Progenitor cell of endocrine pancreas (in vitro differentiated cells): ENCODE results near the gene SH3BP5L. TPM values are rescaled to one million over a fixed set of nuclear protein-coding genes. Genes with fewer than 3 reads are reported as not detected.

Source experiments
- DNase-seq: peaks from one replicate; pipeline ENCODE4 v3.0.0; 2021; ENCODE audit warnings: low spot score; ENCODE audit not compliant: unreplicated experiment
- H3K27ac Mint-ChIP-seq: 2 replicates; pipeline ENCODE4 v1.8.0; 2021; ENCODE audit warnings: mild to moderate bottlenecking, moderate library complexity, mixed read lengths
- H3K27me3 Mint-ChIP-seq: 2 replicates; pipeline ENCODE4 v1.8.0; 2021; ENCODE audit warnings: mixed read lengths
- H3K36me3 Mint-ChIP-seq: 2 replicates; pipeline ENCODE4 v1.8.0; 2022; ENCODE audit warnings: mixed read lengths; ENCODE audit not compliant: insufficient read depth
- H3K4me1 Mint-ChIP-seq: 2 replicates; pipeline ENCODE4 v1.8.0; 2021; ENCODE audit warnings: low read depth, mixed read lengths
- H3K4me3 Mint-ChIP-seq: 2 replicates; pipeline ENCODE4 v1.8.0; 2021; ENCODE audit warnings: low read depth, mild to moderate bottlenecking, moderate library complexity, mixed read lengths
- H3K9me3 Mint-ChIP-seq: 2 replicates; pipeline ENCODE4 v1.8.0; 2021; ENCODE audit warnings: low read depth, mixed read lengths
- total RNA-seq: library from RNA; stranded (reverse); gene quantifications from 2 replicates; pipeline ENCODE4 v1.2.1, GENCODE V29; 2021
- TF ChIP-seq, protein P1 (sequence below): fragments of 200-600 bp; sonication (generic); IDR thresholded peaks from one replicate; pipeline ENCODE4 v1.5.0; 2021; ENCODE audit warnings: antibody characterized with exemption, mild to moderate bottlenecking; ENCODE audit not compliant: unreplicated experiment

Gene SH3BP5L
- total RNA-seq, 1 donor from 2014 or later = 32.5 TPM

DNA sequence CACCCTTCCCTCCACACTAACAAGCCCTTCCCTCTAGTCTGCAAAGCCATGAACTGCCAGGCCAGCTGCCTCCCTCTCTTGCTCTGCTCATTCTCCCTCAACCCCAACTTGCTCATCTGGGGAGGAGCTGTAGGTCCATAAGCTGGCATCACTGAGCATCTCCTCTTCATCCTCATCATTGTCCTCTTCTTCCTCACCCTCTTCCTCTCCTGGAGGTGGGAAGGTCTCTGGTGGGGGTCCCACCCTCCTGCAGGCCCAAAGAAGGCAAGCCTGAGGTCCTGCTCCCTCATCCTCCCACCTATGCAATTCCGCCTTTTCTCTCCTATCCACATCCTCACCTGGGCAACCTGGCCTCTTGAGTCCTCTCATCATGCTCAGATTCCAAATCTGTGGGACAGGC is 30.5 kb upstream of the SH3BP5L start:
- Mint-ChIP-seq H3K4me3 (no peak overlapping the region), H3K36me3 (peaks cover 11% of the 10 kb centered on the region), H3K27me3 (peaks cover 6% of the 10 kb centered on the region), H3K27ac (no peak overlapping the region), H3K9me3 (no peaks in the 10 kb centered on the region), H3K4me1 (peaks cover 15% of the 10 kb centered on the region)
- no peak for DNase-seq
- TF ChIP-seq, protein P1, sequence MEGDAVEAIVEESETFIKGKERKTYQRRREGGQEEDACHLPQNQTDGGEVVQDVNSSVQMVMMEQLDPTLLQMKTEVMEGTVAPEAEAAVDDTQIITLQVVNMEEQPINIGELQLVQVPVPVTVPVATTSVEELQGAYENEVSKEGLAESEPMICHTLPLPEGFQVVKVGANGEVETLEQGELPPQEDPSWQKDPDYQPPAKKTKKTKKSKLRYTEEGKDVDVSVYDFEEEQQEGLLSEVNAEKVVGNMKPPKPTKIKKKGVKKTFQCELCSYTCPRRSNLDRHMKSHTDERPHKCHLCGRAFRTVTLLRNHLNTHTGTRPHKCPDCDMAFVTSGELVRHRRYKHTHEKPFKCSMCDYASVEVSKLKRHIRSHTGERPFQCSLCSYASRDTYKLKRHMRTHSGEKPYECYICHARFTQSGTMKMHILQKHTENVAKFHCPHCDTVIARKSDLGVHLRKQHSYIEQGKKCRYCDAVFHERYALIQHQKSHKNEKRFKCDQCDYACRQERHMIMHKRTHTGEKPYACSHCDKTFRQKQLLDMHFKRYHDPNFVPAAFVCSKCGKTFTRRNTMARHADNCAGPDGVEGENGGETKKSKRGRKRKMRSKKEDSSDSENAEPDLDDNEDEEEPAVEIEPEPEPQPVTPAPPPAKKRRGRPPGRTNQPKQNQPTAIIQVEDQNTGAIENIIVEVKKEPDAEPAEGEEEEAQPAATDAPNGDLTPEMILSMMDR = no peak

- Mint-ChIP-seq H3K4me1 (peaks cover 15% of the 10 kb centered on the region), H3K4me3 (no peak overlapping the region), H3K9me3 (no peaks in the 10 kb centered on the region), H3K27ac (peak overlapping the region; percentile 77), H3K36me3 (peaks cover 11% of the 10 kb centered on the region), H3K27me3 (peaks cover 3% of the 10 kb centered on the region)
- DNase-seq = no peak
- TF ChIP-seq, protein P1 = no peak
Observed at GRCh38 chr1:248855580-248855979, 29.9 kb upstream of the SH3BP5L start.

DNA sequence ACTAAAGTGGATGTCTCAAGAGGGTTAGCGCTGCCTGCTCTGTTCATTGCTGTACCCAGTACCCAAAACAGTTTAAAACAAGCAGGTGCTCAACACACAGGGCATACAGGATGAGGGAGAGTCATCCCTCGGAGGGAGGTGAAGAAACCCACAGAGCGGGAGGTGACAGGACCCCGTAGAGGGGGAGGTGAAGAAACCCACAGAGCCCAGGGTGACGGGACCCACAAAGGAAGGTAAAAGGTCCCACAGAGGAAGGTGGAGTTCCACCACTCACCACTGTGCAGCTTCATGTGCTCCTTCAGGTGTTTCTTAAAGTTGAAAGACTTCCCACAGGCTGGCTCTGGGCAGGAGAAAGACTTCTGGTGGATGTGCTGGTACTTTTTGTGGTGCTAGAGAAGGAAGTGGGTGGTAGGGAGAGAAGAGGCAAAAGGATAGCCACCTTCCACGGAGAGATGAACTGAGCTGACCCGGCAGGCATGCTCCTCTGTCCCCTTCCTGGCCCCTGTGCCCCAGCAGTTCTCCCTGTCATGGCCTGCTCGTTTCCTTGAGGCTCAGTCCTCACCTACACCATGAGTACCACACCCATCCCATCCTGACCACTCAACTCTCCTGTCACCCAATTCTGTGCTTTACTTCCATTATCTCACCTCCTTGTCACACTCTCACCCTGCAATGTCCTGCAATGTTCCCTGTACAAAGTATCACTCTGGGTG is 28.1 kb upstream of the SH3BP5L start:
- Mint-ChIP-seq H3K4me3 (no peak overlapping the region), H3K27me3 (no peaks in the 10 kb centered on the region), H3K27ac (peak overlapping the region; percentile 25), H3K4me1 (peaks cover 10% of the 10 kb centered on the region), H3K9me3 (no peaks in the 10 kb centered on the region), H3K36me3 (peaks cover 15% of the 10 kb centered on the region)
- TF ChIP-seq, protein P1 = no peak
- DNase-seq = no peak

DNA sequence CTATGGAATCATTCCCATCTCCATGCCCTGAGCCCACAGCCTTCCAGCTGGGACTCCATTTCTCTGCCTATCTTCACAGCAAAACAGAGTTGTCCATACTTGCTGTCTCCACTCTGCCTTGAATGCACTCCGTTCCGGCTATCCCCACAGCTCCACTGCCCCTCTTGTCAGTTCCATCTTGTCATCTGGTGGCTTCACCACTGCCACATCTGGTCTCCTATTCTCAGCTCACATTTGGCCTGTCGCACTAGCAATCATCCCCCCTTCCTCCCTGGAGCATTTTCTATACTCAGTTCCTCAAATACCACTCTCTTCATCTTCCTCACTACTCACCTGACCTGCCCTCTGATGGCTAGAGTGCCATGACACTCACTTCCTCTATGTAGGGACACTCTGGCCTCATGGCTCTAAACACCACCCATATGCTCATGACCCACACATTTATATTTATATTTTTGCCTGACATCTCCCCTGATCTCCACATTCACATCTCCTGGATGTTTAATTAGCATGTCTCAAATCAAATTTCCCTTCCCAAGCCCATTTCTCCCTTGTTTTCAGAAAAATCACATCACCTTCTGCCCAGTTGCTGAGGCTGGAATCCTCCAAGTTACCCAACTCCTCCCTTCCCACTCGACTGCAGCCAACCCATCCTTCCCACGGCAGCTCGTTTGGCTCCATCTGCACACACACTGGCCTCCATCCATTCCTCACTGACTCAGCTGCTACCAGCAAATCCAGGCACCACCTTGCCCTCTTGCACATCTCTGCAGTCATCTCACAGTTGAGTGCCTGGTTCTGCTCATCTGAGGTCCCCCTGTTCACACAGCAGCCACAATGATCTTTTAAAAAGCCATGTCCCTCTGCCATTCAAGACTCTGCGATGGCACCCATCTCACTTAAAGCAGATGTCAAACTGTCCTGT is 27.0 kb upstream of the SH3BP5L start:
- H3K27me3 Mint-ChIP-seq = no peaks in the 10 kb centered on the region
- peaks cover 18% of the 10 kb centered on the region for H3K36me3 Mint-ChIP-seq
- no peak for DNase-seq
- peaks cover 9% of the 10 kb centered on the region for H3K4me1 Mint-ChIP-seq
- H3K4me3 Mint-ChIP-seq = no peak overlapping the region
- no peak overlapping the region for H3K27ac Mint-ChIP-seq
- TF ChIP-seq, protein P1 = no peak
- H3K9me3 Mint-ChIP-seq = no peaks in the 10 kb centered on the region

DNA sequence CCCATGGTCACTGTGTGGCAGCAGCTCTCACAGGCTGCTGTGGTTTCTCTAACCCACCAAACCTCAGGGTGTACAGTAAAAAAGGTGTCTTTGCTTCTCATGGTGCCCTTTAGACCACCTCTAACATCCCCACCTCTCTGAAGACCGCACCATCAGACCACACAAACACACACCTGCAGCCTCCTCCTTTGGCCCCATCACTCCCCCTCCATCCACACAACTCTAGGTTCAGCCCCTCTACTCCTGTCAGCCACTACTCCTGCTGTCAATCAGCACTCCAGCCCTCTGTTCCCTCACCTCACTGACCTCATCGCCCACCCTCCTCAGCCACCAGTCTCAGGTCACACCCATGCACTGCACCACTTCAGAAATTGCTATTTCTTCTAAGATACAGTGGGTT is 25.7 kb upstream of the SH3BP5L start:
- TF ChIP-seq, protein P1 = no peak
- peaks cover 21% of the 10 kb centered on the region for H3K36me3 Mint-ChIP-seq
- DNase-seq = no peak

More for the DNA sequence above, 25.7 kb upstream of the SH3BP5L start:
- H3K9me3 Mint-ChIP-seq = no peaks in the 10 kb centered on the region
- no peaks in the 10 kb centered on the region for H3K4me1 Mint-ChIP-seq
- H3K27ac Mint-ChIP-seq = no peak overlapping the region
- H3K27me3 Mint-ChIP-seq = no peaks in the 10 kb centered on the region
- no peak overlapping the region for H3K4me3 Mint-ChIP-seq
